ENCODE results near the gene AUTS2. TPM values are rescaled to one million over a fixed set of nuclear protein-coding genes. Genes with fewer than 3 reads are reported as not detected.

AUTS2 gene
- total and polyA plus RNA-seq, 10 of the 15 experiments (the other 5 are each of a cell fraction or from before 2014, with no cell fraction given) = 6.4 to 55.6 (median 21.6) TPM

- TF ChIP-seq RELB (IDR thresholded peaks at IDR 0.05; ENCODE audit: low read depth) = peak; percentile 97
- TF ChIP-seq ZNF274 (IDR thresholded peaks at IDR 0.05; ENCODE audit: insufficient read depth, insufficient read length) = no peak
- TF ChIP-seq RFX5 (IDR thresholded peaks at IDR 0.05; ENCODE audit: low read depth, low read length) = no peak
- peak; percentile 72; the same call in 1 of the 2 replicates for TF ChIP-seq POLR2AphosphoS2 (IDR thresholded peaks at IDR 0.05; ENCODE audit: low read depth, low read length)
- no peak for TF ChIP-seq KLF5 (IDR thresholded peaks at IDR 0.05; ENCODE audit: partially characterized antibody)
- peak; percentile 88 for TF ChIP-seq BCL11A (IDR thresholded peaks at IDR 0.05; ENCODE audit: low read depth, low read length)
- TF ChIP-seq BCLAF1 (IDR thresholded peaks at IDR 0.05) = no peak
- TF ChIP-seq SUZ12 (IDR thresholded peaks at IDR 0.05; ENCODE audit: unreplicated experiment) = no peak
- peak; percentile 94 for TF ChIP-seq GATAD2B (conservative IDR thresholded peaks at IDR 0.05; ENCODE audit: low read depth)
- peak; percentile 98 for TF ChIP-seq EED (IDR thresholded peaks at IDR 0.05; ENCODE audit: low read depth)
- TF ChIP-seq GABPA (IDR thresholded peaks at IDR 0.05; ENCODE audit: low read depth) = no peak
- TF ChIP-seq SRF (IDR thresholded peaks at IDR 0.05; ENCODE audit: low read depth in 2 of 2, low read length in 2 of 2) = no peak
- TF ChIP-seq RBBP5 (conservative IDR thresholded peaks at IDR 0.05) = no peak
- TF ChIP-seq TCF7 (IDR thresholded peaks at IDR 0.05; ENCODE audit: borderline replicate concordance) = no peak
- peak; percentile 76 for TF ChIP-seq ATF7 (IDR thresholded peaks at IDR 0.05; ENCODE audit: low read depth)
- TF ChIP-seq MTA2 (IDR thresholded peaks at IDR 0.05; ENCODE audit: low read depth) = peak; percentile 91
- TF ChIP-seq IRF5 (IDR thresholded peaks at IDR 0.05; ENCODE audit: borderline replicate concordance) = no peak
- no peak for TF ChIP-seq WRNIP1 (IDR thresholded peaks at IDR 0.05; ENCODE audit: borderline replicate concordance, low read depth, low read length)
- TF ChIP-seq ZBTB40 (IDR thresholded peaks at IDR 0.05; ENCODE audit: borderline replicate concordance) = no peak
- no peak for TF ChIP-seq RB1 (IDR thresholded peaks at IDR 0.05; ENCODE audit: borderline replicate concordance)
- peak; percentile 78 for TF ChIP-seq NR2F1 (conservative IDR thresholded peaks at IDR 0.05)
Observed at GRCh38 chr7:70763961-70764691, 1165.9 kb downstream of the AUTS2 start (continued).

Measured in GM12878 (cell line).